Activated T-cell treated with anti-CD3 and anti-CD28 coated beads, Interleukin-2, amount 50 U/mL, for 24 hours (primary cell): ENCODE measurements around the gene GBP1.
"Not testable (repeated sequence)": the region's sequence is repeated elsewhere in the genome, so short reads cannot be mapped to it uniquely, and the experiment has no call there.

Source experiments
- DNase-seq: peaks from one replicate; pipeline ENCODE4 v3.0.0-alpha.2; 2020
- H3K27ac Mint-ChIP-seq: 2 replicates; pipeline ENCODE4 v1.8.0; 2020; ENCODE audit warnings: mild to moderate bottlenecking, mixed read lengths
- H3K27me3 Mint-ChIP-seq: 2 replicates; pipeline ENCODE4 v1.8.0; 2020; ENCODE audit warnings: mixed read lengths
- H3K36me3 Mint-ChIP-seq: 2 replicates; pipeline ENCODE4 v1.8.0; 2020; ENCODE audit warnings: low read depth, mixed read lengths
- H3K4me1 Mint-ChIP-seq: 2 replicates; pipeline ENCODE4 v1.8.0; 2020; ENCODE audit warnings: low read depth, mixed read lengths
- H3K4me3 Mint-ChIP-seq: 2 replicates; pipeline ENCODE4 v1.8.0; 2020; ENCODE audit warnings: mild to moderate bottlenecking, moderate library complexity, mixed read lengths
- H3K9me3 Mint-ChIP-seq: 2 replicates; pipeline ENCODE4 v1.8.0; 2020; ENCODE audit warnings: mixed read lengths

Gene GBP1

GRCh38 chr1:89065079-89065868, at the start of gene GBP1:
Gene GBP1 (minus strand): TSS chr1:89065208. CDS start chr1:89063234, 1,974 bp downstream.
- no peak for DNase-seq
- peak within 1 kb of the TSS; percentile 98 for H3K27ac Mint-ChIP-seq
- no peaks in the 10 kb centered on the region for H3K9me3 Mint-ChIP-seq
- H3K27me3 Mint-ChIP-seq = no peaks in the 10 kb centered on the region
- H3K4me3 Mint-ChIP-seq = peak within 1 kb of the TSS; percentile 89
- peaks cover 76% of the 10 kb centered on the region for H3K4me1 Mint-ChIP-seq
- H3K36me3 Mint-ChIP-seq = peaks cover 44% of the 10 kb centered on the region

- no peaks in the 10 kb centered on the region for H3K27me3 Mint-ChIP-seq
- no peaks in the 10 kb centered on the region for H3K9me3 Mint-ChIP-seq
- no peak for DNase-seq
- H3K27ac Mint-ChIP-seq = peak overlapping the region; percentile 31
- H3K4me3 Mint-ChIP-seq = no peak overlapping the region
- H3K36me3 Mint-ChIP-seq = no peaks in the 10 kb centered on the region
- H3K4me1 Mint-ChIP-seq = peaks cover 43% of the 10 kb centered on the region
Observed at GRCh38 chr1:89114662-89115061, 49.7 kb upstream of the GBP1 start.

GRCh38 chr1:89112871-89113613, 48.0 kb upstream of the GBP1 start:
- Mint-ChIP-seq H3K4me3 (no peak overlapping the region), H3K9me3 (no peaks in the 10 kb centered on the region), H3K4me1 (peaks cover 43% of the 10 kb centered on the region), H3K27me3 (no peaks in the 10 kb centered on the region), H3K27ac (peak overlapping the region; percentile 48), H3K36me3 (no peaks in the 10 kb centered on the region)
- no peak for DNase-seq

DNA sequence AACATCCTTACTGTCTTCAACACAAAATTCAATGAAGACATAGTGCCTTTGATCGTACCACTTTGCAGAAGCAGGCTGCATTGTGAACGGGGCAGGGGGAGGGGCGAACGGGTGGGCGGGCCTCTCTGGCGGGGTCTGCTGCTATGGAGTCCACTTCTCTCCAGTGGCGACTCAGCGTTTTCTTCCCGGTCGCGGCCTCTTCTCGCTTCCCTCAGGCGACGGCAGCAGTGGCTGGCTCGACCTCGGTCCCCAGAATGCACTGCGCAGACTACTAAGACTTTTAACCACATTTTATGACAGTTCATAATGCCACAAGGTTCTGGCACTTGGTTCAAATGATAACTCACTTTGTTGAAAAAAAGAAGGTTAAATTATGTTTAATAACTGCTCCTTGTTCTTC, 39.7 kb upstream of the GBP1 start:
- DNase-seq = no peak
- H3K27ac Mint-ChIP-seq = peak overlapping the region; percentile 81
- H3K4me1 Mint-ChIP-seq = peaks cover 43% of the 10 kb centered on the region
- H3K36me3 Mint-ChIP-seq = peaks cover 8% of the 10 kb centered on the region
- H3K9me3 Mint-ChIP-seq = peaks cover 15% of the 10 kb centered on the region
- no peak overlapping the region for H3K4me3 Mint-ChIP-seq
- no peaks in the 10 kb centered on the region for H3K27me3 Mint-ChIP-seq

- Mint-ChIP-seq H3K36me3 (peaks cover 8% of the 10 kb centered on the region), H3K27ac (peak overlapping the region; percentile 81), H3K9me3 (peaks cover 15% of the 10 kb centered on the region), H3K4me1 (peaks cover 43% of the 10 kb centered on the region), H3K4me3 (no peak overlapping the region), H3K27me3 (no peaks in the 10 kb centered on the region)
- no peak for DNase-seq
Observed at GRCh38 chr1:89104147-89104546, 39.1 kb upstream of the GBP1 start.

DNA sequence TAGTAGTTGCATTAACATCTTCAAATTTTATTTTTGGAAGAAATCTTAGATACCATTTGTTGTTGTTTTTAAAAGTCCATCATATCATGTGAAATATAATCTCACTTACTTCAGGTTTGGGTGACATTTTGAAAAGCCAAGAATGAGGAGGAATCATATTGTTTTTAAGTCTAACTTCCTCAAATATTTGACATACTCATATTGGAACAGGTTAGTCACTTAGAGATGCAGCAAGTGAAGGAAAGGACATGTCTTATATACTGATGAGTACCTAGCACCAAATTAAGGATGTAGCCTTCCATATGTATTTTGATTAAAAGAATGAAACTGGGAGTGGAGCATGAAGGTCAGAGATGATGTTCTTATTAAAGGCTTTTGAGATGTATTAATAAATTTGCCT, 37.0 kb upstream of the GBP1 start:
- H3K27me3 Mint-ChIP-seq = no peaks in the 10 kb centered on the region
- H3K4me3 Mint-ChIP-seq = no peak overlapping the region
- H3K36me3 Mint-ChIP-seq = peaks cover 8% of the 10 kb centered on the region
- no peak overlapping the region for H3K27ac Mint-ChIP-seq
- no peak for DNase-seq
- peaks cover 37% of the 10 kb centered on the region for H3K4me1 Mint-ChIP-seq
- peaks cover 19% of the 10 kb centered on the region for H3K9me3 Mint-ChIP-seq

DNA sequence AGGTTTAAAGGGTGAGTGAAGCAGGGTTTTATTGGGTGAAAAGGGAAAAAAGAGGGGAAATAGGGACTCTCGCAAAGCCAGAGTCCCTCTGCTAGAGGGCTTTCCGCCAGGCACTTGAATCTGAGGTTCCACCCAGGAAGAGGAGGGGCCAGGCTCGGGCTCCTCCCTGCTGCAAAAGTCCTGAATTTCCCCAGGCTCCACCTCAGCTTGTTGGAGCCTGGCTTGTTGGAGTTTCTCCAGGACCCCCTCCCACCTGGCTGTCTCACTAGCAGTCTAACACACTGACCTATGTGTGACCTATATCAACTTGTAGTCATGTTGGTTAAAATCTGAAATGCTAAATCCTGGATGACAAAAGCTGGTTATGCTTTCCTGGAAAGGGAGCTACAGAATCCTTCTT, 35.4 kb upstream of the GBP1 start:
- Mint-ChIP-seq H3K4me3 (no peak overlapping the region), H3K36me3 (peaks cover 8% of the 10 kb centered on the region), H3K27ac (no peak overlapping the region), H3K27me3 (no peaks in the 10 kb centered on the region), H3K9me3 (peaks cover 28% of the 10 kb centered on the region), H3K4me1 (peaks cover 27% of the 10 kb centered on the region)
- DNase-seq = no peak

- no peak for DNase-seq
Observed at GRCh38 chr1:89098857-89099256, 33.8 kb upstream of the GBP1 start.

GRCh38 chr1:89095737-89096136, 30.7 kb upstream of the GBP1 start:
- H3K27me3 Mint-ChIP-seq = no peaks in the 10 kb centered on the region
- no peak for DNase-seq
- no peak overlapping the region for H3K4me3 Mint-ChIP-seq
- H3K4me1 Mint-ChIP-seq = peaks cover 2% of the 10 kb centered on the region
- no peaks in the 10 kb centered on the region for H3K36me3 Mint-ChIP-seq
- peaks cover 18% of the 10 kb centered on the region for H3K9me3 Mint-ChIP-seq
- H3K27ac Mint-ChIP-seq = no peak overlapping the region

More at GRCh38 chr1:89098857-89099256, 33.8 kb upstream of the GBP1 start:
- H3K27me3 Mint-ChIP-seq = no peaks in the 10 kb centered on the region
- H3K4me1 Mint-ChIP-seq = peaks cover 11% of the 10 kb centered on the region
- peaks cover 18% of the 10 kb centered on the region for H3K9me3 Mint-ChIP-seq
- H3K4me3 Mint-ChIP-seq = no peak overlapping the region
- peaks cover 8% of the 10 kb centered on the region for H3K36me3 Mint-ChIP-seq
- H3K27ac Mint-ChIP-seq = no peak overlapping the region

DNA sequence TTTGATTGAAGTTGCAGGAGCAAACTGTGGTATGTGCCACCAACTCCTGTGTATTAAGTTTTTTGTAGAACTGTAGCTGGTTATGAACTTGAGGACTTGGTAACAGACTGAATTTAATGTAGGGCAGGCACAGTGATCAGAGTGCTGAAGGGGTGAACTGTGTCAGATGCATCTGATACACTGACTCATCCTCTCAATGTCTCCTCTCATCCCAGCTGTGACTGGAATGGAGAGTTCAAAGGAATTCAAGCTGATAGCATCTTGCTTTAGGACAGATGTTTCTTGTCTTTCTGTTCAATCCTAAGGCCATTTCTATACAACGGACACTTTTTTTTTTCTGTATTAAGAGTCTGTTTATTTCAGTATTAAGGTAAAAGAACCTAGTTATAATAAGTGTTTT, 25.0 kb upstream of the GBP1 start:
- Mint-ChIP-seq H3K27ac (no peak overlapping the region), H3K36me3 (no peaks in the 10 kb centered on the region), H3K4me1 (peaks cover 9% of the 10 kb centered on the region), H3K9me3 (no peaks in the 10 kb centered on the region), H3K4me3 (no peak overlapping the region), H3K27me3 (no peaks in the 10 kb centered on the region)
- DNase-seq = no peak

DNA sequence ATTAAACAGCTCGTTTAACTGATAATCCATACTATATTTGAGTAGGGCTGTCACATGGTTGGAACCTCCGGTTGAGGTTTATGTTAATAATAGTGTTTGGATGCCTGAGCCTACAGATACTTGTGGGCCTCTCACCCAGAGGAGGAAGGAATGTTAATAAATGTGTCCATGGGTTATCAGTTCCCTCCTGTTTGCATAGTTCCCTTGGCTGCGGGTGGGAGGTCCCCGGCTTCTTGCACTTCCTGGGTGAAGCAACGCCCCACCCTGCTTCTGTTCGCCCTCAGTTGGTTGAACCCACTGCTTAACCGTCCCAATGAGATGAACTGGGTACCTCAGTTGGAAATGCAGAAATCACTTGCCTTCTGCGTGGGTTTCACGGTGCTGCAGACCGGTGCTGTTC, 23.6 kb upstream of the GBP1 start:
- no peaks in the 10 kb centered on the region for H3K36me3 Mint-ChIP-seq
- DNase-seq = no peak
- H3K4me3 Mint-ChIP-seq = no peak overlapping the region
- no peak overlapping the region for H3K27ac Mint-ChIP-seq
- no peaks in the 10 kb centered on the region for H3K27me3 Mint-ChIP-seq
- H3K4me1 Mint-ChIP-seq = peaks cover 9% of the 10 kb centered on the region
- H3K9me3 Mint-ChIP-seq = no peaks in the 10 kb centered on the region

- H3K4me3 Mint-ChIP-seq = no peak overlapping the region
- H3K36me3 Mint-ChIP-seq = no peaks in the 10 kb centered on the region
- H3K4me1 Mint-ChIP-seq = peaks cover 9% of the 10 kb centered on the region
- H3K27ac Mint-ChIP-seq = no peak overlapping the region
- no peaks in the 10 kb centered on the region for H3K27me3 Mint-ChIP-seq
- H3K9me3 Mint-ChIP-seq = no peaks in the 10 kb centered on the region
- DNase-seq = no peak
Observed at GRCh38 chr1:89087241-89087640, 22.2 kb upstream of the GBP1 start.

GRCh38 chr1:89085781-89086180, 20.8 kb upstream of the GBP1 start:
- DNase-seq = no peak
- H3K27ac Mint-ChIP-seq = no peak overlapping the region
- peaks cover 8% of the 10 kb centered on the region for H3K4me1 Mint-ChIP-seq
- no peaks in the 10 kb centered on the region for H3K9me3 Mint-ChIP-seq
- H3K27me3 Mint-ChIP-seq = no peaks in the 10 kb centered on the region
- no peak overlapping the region for H3K4me3 Mint-ChIP-seq
- H3K36me3 Mint-ChIP-seq = no peaks in the 10 kb centered on the region

GRCh38 chr1:89081005-89081404, 16.0 kb upstream of the GBP1 start:
- no peak for DNase-seq
- H3K36me3 Mint-ChIP-seq = peaks cover 3% of the 10 kb centered on the region
- no peaks in the 10 kb centered on the region for H3K4me1 Mint-ChIP-seq
- H3K9me3 Mint-ChIP-seq = peaks cover 7% of the 10 kb centered on the region
- H3K4me3 Mint-ChIP-seq = no peak overlapping the region
- H3K27me3 Mint-ChIP-seq = no peaks in the 10 kb centered on the region
- H3K27ac Mint-ChIP-seq = no peak overlapping the region

GRCh38 chr1:89080068-89080467, 15.1 kb upstream of the GBP1 start:
- H3K27ac Mint-ChIP-seq, H3K4me1 Mint-ChIP-seq, H3K27me3 Mint-ChIP-seq, H3K9me3 Mint-ChIP-seq, H3K4me3 Mint-ChIP-seq, H3K36me3 Mint-ChIP-seq, DNase-seq: not testable (repeated sequence)
